Measurements from ENCODE around the gene STAMBP. TPM values are rescaled to one million over a fixed set of nuclear protein-coding genes. Genes with fewer than 3 reads are reported as not detected.

STAMBP gene
- total and polyA plus RNA-seq, 4 donors, result 10.2 to 27.1 (median 15.9) TPM

DNA sequence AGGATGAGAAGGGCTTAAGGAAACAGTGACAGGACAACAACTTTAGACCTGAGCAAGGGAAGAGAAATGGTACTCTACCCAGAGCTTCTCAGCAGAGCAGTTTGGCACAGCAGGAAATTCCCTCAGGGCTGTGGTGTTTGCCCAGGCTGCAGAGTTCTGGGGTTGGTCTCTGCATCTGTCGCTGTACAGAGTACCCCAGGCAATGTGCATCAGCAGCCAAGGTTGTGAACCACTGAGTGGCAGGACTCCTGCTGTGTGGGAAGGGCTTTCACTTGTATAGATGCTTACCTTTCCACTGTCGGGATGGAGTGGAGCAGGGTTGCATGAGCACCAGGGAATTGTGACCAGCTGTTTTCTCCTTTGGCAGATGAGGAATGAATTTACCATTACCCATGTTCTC is 21.2 kb downstream of the STAMBP start:
- no peaks in the 10 kb centered on the region for H3K4me1 ChIP-seq (ENCODE audit: control insufficient read depth in 4 of 4, insufficient read depth in 4 of 4, low read length in 3 of 4)
- H3K27me3 ChIP-seq (ENCODE audit: control insufficient read depth in 4 of 4, insufficient read depth in 4 of 4, low read length in 3 of 4), result no peaks in the 10 kb centered on the region
- no peak overlapping the region for H3K4me3 ChIP-seq (ENCODE audit: low read depth in 1 of 3, low read length in 3 of 3)
- no peak for TF ChIP-seq FOXA1 (IDR thresholded peaks at IDR 0.05)
- no peak for TF ChIP-seq FOXA2 (IDR thresholded peaks at IDR 0.05)
- TF ChIP-seq HNF4G (IDR thresholded peaks at IDR 0.05), result no peak
- TF ChIP-seq, protein P1, sequence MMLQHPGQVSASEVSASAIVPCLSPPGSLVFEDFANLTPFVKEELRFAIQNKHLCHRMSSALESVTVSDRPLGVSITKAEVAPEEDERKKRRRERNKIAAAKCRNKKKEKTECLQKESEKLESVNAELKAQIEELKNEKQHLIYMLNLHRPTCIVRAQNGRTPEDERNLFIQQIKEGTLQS (IDR thresholded peaks at IDR 0.05), result no peak
- TF ChIP-seq SP1 (IDR thresholded peaks at IDR 0.05), result no peak
- TF ChIP-seq TAF1 (conservative IDR thresholded peaks at IDR 0.05), result no peak
- TF ChIP-seq, protein P2, sequence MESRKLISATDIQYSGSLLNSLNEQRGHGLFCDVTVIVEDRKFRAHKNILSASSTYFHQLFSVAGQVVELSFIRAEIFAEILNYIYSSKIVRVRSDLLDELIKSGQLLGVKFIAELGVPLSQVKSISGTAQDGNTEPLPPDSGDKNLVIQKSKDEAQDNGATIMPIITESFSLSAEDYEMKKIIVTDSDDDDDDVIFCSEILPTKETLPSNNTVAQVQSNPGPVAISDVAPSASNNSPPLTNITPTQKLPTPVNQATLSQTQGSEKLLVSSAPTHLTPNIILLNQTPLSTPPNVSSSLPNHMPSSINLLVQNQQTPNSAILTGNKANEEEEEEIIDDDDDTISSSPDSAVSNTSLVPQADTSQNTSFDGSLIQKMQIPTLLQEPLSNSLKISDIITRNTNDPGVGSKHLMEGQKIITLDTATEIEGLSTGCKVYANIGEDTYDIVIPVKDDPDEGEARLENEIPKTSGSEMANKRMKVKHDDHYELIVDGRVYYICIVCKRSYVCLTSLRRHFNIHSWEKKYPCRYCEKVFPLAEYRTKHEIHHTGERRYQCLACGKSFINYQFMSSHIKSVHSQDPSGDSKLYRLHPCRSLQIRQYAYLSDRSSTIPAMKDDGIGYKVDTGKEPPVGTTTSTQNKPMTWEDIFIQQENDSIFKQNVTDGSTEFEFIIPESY (IDR thresholded peaks at IDR 0.05), result no peak
- no peak for TF ChIP-seq EGR1 (IDR thresholded peaks at IDR 0.05; ENCODE audit: low read depth in 2 of 2)
- TF ChIP-seq, protein P3, sequence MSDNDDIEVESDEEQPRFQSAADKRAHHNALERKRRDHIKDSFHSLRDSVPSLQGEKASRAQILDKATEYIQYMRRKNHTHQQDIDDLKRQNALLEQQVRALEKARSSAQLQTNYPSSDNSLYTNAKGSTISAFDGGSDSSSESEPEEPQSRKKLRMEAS (IDR thresholded peaks at IDR 0.05), result no peak
- TF ChIP-seq RXRA (IDR thresholded peaks at IDR 0.05), result no peak
- TF ChIP-seq, protein P4, sequence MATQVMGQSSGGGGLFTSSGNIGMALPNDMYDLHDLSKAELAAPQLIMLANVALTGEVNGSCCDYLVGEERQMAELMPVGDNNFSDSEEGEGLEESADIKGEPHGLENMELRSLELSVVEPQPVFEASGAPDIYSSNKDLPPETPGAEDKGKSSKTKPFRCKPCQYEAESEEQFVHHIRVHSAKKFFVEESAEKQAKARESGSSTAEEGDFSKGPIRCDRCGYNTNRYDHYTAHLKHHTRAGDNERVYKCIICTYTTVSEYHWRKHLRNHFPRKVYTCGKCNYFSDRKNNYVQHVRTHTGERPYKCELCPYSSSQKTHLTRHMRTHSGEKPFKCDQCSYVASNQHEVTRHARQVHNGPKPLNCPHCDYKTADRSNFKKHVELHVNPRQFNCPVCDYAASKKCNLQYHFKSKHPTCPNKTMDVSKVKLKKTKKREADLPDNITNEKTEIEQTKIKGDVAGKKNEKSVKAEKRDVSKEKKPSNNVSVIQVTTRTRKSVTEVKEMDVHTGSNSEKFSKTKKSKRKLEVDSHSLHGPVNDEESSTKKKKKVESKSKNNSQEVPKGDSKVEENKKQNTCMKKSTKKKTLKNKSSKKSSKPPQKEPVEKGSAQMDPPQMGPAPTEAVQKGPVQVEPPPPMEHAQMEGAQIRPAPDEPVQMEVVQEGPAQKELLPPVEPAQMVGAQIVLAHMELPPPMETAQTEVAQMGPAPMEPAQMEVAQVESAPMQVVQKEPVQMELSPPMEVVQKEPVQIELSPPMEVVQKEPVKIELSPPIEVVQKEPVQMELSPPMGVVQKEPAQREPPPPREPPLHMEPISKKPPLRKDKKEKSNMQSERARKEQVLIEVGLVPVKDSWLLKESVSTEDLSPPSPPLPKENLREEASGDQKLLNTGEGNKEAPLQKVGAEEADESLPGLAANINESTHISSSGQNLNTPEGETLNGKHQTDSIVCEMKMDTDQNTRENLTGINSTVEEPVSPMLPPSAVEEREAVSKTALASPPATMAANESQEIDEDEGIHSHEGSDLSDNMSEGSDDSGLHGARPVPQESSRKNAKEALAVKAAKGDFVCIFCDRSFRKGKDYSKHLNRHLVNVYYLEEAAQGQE (IDR thresholded peaks at IDR 0.05), result no peak
- no peak for TF ChIP-seq NR2F2 (IDR thresholded peaks at IDR 0.05)
- no peak for TF ChIP-seq JUND (IDR thresholded peaks at IDR 0.05)
- TF ChIP-seq YY1 (IDR thresholded peaks at IDR 0.05), result no peak
- no peak for TF ChIP-seq HNF4A (conservative IDR thresholded peaks at IDR 0.05)
- no peaks in the 10 kb centered on the region for H3K9me3 ChIP-seq (ENCODE audit: control insufficient read depth in 4 of 4, low read length in 3 of 4)
- 92% methylated on average over 2 of the region's 2 CpGs for WGBS
- no peak overlapping the region for H3K9ac ChIP-seq (ENCODE audit: low read depth in 1 of 2, low read length in 2 of 2)
- peaks cover 8 to 78% (median 58%) of the 10 kb centered on the region in 4 donors for H3K36me3 ChIP-seq (ENCODE audit: control insufficient read depth in 4 of 4, insufficient read depth in 3 of 4, low read depth in 1 of 4, low read length in 3 of 4)
- H3K27ac ChIP-seq (ENCODE audit: low read depth in 1 of 2, low read length in 2 of 2), result no peak overlapping the region
- DNase-seq (ENCODE audit: low spot score), result no peak

DNA sequence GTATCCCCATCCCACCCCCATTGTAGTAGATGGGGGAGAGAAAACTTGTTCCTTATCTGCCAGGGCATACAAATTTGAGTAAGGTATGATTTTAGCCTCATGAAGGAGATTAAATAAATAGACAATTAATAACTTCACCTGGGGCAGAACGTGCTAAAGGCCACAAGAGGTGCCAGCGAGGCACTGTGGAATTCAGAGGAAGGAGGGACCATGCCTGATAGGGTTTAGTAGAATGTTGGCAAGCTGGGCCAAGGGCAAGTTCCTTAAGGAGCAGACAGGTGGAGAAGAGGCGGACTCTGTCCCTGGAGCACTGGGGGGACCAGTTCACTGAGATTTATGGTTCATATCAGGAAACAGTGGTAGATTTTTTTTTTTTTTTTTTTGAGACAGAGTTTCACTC is 22.5 kb downstream of the STAMBP start:
- WGBS, result 79% methylated on average over 3 of the region's 3 CpGs
- no peak for DNase-seq (ENCODE audit: low spot score)
- peak in 1 of 2 donors; percentile 17 for TF ChIP-seq RAD21 (IDR thresholded peaks at IDR 0.05)
- TF ChIP-seq, protein P2 (IDR thresholded peaks at IDR 0.05), result no peak
- Histone ChIP-seq H3K4me1 (ENCODE audit: control insufficient read depth in 4 of 4, insufficient read depth in 4 of 4, low read length in 3 of 4) (no peaks in the 10 kb centered on the region), H3K9ac (ENCODE audit: low read depth in 1 of 2, low read length in 2 of 2) (no peak overlapping the region), H3K36me3 (ENCODE audit: control insufficient read depth in 4 of 4, insufficient read depth in 3 of 4, low read depth in 1 of 4, low read length in 3 of 4) (peaks cover 11 to 81% (median 55%) of the 10 kb centered on the region in 4 donors), H3K27ac (ENCODE audit: low read depth in 1 of 2, low read length in 2 of 2) (no peak overlapping the region), H3K9me3 (ENCODE audit: control insufficient read depth in 4 of 4, low read length in 3 of 4) (no peaks in the 10 kb centered on the region), H3K27me3 (ENCODE audit: control insufficient read depth in 4 of 4, insufficient read depth in 4 of 4, low read length in 3 of 4) (no peaks in the 10 kb centered on the region), H3K4me3 (ENCODE audit: low read depth in 1 of 3, low read length in 3 of 3) (no peak overlapping the region)
